Measurements from ENCODE around the gene RAB6B.
A peak's percentile ranks its signal among the peaks of the same experiment; 100 is the strongest.
"Not testable (repeated sequence)": the region's sequence is repeated elsewhere in the genome, so short reads cannot be mapped to it uniquely, and the experiment has no call there.

The RAB6B gene

DNA sequence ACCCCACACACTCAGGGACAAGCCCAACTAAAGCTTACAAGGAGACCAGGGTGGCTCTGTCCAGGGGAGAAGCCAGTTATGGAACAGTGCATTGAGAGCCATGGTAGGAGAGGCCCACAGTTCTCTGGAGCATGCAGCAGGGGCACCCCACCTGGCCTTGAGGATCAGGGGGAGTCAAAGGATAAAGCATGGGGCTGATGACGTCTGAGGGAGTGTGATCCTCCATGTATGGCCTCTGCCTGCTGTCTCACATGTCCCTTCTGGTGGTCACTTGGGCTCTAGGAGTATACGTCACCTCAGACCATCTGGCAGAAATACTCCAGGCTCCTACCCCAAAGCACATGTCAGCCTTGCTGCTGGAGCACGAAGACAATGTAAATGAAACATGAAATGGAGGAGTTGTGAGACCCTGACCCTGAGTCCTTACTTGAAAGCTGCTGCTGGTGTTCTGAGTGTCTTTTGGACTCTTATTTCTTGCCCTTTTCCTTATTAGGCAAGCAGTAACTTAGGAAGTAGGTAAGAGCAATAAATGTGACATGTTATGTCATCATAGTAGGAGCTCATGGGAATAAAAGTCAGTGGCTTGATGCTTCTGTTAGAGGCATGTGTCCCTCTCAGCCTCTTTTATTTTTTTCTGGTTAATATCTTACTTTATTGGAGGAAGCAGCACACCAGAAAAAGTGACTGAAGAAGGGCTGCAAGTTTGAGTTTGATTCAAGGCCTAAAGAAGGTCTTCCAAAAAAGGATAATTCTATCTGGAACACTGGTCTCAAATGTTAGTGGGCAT lies 74.6 kb downstream of the RAB6B start:
- DNase-seq (ENCODE audit: low read depth in 2 of 2, low spot score in 1 of 2), result no peak

DNA sequence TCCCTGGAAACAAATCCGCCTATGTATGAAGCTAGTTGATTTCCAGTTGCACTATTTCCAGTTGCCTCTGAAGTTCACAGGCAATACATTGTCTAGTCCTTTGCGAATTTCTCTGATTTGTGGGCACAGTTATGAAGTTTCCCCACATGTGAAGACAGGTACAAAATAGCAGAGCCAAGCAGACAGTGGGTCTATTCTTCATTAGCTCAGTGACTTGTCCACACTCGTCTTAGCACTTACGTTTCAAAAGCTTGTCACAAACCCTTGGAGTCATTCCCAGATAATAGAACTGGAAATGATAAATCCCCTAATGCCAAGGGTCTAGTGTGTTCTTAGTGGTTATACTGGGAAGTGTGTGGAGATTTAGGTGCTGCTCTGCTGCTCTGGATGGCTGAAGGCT lies 75.6 kb downstream of the RAB6B start:
- DNase-seq (ENCODE audit: low read depth in 2 of 2, low spot score in 1 of 2), result no peak

DNA sequence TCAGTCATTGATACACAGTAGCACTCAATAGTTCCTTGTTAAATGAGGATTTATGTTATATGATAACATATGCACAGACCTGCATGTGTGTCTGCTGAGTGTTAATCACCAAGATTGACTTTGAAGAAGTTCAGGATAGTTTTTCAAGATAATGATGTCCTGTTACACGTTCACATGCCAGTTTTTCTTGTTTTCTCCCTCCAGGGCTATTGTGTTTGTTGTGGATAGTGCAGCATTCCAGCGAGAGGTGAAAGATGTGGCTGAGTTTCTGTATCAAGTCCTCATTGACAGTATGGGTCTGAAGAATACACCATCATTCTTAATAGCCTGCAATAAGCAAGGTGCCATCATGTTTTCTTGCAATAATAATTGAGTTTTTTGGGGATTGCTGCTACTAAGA lies 80.3 kb downstream of the RAB6B start:
- no peak for DNase-seq (ENCODE audit: low read depth in 2 of 2, low spot score in 1 of 2)

DNA sequence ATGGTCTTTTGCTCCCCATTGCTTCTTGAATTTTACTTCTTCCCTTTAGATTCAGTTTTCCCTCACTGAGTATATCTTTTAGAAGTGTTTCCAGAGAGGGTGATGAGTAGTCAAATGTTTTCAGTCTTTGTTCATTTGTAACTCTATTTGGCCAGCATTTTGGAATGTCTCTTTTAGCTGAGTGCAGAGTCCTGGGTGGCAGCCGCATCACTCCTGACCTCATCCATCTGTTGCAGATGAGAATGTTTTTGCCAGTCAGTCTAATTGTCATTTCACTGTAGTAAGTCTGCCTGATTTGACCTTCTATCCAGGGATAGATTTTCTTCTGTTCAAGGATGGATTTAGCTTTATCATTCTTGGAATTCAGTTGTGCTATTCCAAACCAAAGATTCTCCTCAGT lies 82.8 kb downstream of the RAB6B start:
- no peak for DNase-seq (ENCODE audit: low read depth in 2 of 2, low spot score in 1 of 2)

DNA sequence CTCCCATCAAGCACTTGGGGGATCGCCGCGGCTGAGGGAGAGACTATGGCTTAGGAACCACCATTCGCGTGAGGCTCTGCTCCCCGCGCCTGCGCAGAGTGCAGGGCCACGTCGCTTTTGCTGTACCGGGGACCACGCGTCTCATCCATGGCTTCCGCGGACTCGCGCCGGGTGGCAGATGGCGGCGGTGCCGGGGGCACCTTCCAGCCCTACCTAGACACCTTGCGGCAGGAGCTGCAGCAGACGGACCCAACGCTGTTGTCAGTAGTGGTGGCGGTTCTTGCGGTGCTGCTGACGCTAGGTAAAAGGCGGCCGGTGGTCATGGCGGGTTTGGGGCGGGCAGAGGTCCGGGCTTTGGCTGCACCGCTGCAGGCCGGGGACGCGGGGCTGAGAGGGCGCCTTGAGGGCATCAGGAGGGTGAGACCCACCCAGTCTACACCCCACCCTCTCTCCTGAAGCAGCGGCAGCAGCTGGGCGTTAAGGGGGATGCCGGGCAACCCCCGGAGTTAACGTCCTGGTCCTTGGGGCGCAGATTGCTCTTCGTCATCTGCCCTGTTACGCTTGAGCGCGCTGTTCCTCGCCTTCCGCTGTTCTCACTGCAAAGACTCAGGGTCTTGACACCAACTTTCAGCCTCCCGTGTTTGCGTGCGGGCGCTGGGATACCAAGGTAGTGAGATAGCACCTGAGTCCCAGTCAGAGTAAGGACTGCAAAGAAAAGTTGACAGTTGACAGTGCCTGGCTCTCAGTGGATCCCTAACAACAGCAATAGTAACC lies 89.8 kb downstream of the RAB6B start, which contains the start of gene SRPRB:
SRPRB (plus strand) TSS at position 114 of the 774 bp plus-strand sequence; CDS start at position 148, 34 bp downstream.
- peak; percentile 82 to 90 for DNase-seq (ENCODE audit: low read depth in 2 of 2, low spot score in 1 of 2)

DNA sequence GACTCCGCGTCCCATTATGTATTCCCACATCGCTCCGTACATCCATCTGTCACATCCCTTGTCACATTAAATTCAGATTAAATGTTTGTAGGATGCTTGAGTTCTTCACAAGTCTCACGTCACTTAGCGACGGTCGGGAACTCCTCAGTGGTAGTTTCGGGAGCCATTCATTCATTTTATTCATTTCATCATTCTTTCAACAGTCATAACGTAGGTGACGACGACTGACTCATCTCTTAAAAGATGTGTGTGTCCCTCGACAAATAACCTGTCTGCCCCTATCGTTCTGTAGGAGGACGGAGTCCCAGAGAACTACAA lies 90.3 kb downstream of the RAB6B start:
- no peak for DNase-seq (ENCODE audit: low read depth in 2 of 2, low spot score in 1 of 2)

DNA sequence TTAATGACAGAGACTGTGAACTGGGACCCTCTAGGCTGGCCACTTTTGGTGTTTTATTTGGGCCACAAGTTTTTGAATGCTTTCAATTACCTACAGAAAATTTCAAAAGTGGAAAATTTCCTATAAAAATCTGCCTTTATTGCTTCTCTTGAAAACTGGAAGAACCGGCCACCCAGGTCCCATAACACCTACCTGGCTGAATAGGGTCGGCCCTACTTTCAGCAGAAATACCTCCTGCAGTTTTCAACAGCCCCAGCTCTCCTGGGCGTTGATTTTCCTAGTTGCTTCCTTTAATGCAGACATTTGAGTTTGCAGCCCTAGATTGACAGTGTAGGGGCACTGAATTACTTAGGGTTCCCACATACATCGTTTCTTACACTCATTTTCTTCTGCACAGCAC lies 90.8 kb downstream of the RAB6B start:
- DNase-seq (ENCODE audit: low read depth in 2 of 2, low spot score in 1 of 2), result no peak

DNA sequence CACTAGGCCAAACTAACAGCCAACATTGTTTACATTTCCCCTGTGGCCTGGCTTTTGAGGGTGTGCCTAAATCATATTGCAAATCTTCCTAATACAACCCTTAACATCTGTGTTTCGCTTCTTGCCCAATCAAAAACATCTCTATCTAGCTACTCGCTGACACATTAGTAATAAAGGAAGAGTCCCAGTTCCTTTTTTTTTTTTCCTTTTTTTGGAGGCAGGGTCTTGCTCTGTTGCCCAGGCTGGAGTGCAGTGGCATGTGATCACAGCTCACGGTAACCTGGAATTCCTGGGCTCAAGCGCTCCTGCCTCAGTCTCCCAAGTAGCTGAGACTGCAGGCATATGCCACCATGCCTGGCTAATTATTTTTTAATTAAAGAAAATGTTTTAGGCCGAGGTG lies 92.2 kb downstream of the RAB6B start:
- no peak for DNase-seq (ENCODE audit: low read depth in 2 of 2, low spot score in 1 of 2)

DNA sequence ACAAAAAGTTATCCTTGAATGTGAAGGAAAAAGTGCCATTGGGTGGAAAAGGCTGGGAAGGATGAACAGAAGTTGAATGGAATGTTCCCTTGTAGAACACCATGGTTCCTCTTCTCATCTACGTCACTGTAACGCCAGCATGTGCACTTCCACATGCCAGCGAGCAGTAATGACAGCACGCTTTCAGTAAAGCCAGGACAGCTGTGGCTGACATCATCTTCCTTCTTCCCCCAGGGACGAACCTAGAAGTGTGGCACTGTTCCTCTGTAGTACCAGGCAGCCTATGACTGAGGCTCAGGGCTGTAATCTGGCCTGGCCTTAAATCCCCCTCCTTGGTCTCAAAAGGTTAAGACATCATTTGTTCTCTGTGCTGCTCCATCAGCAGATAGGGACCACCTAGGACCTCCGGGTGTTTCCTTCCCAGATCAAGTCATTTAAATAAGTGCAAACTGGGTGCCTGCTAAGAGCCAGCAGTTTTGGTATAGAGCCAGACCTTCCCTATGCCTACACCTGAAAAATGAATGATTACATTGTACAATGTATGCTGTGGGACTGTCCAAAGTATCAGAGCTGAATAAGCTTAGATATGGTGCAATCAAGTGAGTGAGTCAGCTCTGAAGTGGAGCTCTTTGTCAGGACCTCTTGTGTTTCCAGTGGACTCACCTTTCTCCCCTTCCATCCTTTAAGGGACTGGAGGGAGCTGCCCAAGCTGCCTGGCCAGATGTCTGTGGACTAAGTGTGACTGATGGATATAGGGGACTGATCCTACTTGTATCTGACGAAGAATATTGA lies 95.7 kb downstream of the RAB6B start:
- no peak for DNase-seq (ENCODE audit: low read depth in 2 of 2, low spot score in 1 of 2)

DNA sequence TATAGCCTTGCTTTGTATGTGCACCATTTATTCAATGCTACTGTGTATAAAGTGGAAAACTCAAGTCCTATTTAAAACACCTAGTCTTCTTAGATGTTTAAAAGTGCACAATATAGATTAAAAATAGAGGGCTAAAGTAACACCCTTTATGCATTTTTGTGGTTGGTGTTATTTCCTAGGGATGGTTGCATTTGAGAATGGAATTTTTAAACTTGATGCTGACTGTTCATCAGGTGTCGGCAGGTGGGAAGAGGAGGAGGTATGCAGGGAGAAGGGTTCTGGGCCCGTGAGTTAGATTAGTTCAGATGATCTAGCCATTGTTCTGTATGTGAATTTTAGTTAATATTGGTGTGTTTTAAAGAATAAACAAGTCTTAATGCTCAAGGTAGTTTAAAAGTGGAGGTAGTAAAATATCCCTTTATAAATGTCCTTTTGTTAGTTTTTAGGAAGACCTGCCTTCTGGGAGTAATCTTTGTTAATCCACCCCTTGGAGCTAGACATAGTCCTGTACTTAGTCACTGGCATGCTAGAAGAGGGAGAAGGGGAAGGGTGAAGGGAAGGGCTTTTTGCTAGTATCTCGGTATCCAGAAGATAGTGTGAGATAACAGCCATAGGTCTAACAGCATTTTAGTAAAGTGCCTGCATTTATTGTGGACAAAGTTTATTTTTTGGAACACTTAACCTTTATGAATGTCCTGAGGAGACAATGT lies 98.1 kb downstream of the RAB6B start:
- DNase-seq (ENCODE audit: low read depth in 2 of 2, low spot score in 1 of 2), result no peak

DNA sequence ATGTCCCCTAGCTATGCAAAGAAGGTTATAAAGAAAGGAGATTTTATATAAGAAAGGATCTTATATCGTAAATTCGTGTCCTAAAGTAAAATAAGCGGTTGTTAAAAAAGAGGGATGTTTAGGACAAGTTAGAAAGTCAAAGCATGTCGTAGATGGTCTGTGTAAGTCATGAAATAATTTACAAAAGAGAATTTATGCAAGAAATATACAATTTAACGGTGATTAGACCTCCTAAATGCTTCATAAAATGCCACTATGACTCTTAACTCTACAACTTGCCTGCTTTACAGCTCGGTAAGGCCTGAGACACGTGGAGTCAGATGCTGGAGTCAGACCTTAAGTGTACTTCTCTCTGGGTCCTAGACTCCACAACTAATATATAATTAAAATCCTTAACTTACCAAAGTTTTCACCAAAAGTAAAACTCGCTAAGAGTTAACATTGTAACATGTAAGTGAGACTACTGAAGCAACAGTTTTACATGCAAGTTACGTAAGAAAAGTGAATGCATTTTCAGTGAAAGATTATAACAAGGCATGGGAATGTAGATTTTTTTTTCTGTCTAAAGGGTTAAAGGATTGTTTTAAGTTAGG lies 103.4 kb downstream of the RAB6B start:
- no peak for DNase-seq (ENCODE audit: low read depth in 2 of 2, low spot score in 1 of 2)

DNA sequence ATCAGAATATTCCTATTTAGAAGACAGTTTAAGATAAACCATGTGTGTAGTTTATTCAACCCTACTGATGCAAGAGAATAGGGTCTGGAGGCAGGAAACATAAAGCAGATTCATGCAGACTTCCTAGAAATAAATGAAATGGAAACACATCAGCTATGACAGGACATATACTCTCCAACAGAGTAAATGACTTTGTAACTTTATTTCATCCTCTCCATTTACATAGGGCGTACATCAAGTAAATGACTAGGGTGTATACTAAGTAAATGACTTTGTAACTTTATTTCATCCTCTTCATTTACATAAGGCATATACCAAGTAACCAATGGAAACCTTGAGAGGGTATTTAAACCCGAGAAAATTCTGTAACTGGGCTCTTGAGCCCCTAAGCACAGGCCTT lies 107.7 kb downstream of the RAB6B start:
- DNase-seq (ENCODE audit: low read depth in 2 of 2, low spot score in 1 of 2), result no peak

DNA sequence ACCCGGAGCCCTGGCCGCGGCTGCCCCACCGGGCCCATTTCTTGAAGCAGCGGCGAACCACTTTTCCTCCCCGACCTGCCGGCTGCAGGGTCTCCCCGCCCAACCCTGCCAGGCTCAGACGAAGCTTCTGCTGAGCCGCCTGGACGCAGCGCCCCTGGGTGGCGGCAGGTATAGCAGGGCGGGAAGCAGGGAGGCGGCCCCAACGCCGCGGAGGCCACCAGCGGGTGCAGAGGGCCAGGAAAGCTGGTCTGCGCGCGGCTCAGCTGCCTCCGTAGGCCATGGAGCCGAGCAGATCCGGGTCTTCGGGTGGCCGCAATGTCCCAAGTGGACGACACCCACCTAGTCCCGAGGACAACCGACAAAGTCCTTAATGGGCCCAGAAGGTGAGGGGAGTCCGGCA lies 111.9 kb downstream of the RAB6B start:
- DNase-seq (ENCODE audit: low read depth in 2 of 2, low spot score in 1 of 2), result no peak

DNA sequence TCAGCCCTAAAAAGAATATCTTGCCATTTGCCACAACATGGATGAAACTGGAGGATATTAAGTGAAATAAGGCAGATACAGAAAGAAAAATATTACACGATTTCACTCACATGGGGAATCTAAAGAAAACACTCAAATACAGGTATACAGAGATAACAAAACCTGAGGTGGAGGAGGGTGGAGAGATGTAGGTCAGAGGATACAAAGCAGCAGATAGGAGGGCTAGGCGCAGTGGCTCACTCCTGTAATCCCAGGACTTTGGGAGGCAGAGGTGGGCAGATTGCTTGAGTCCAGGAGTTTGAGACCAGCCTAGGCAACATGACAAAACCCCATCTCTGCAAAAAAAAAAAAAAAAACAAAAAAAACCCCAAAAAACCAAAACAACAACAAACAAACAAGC lies 113.2 kb downstream of the RAB6B start:
- no peak for DNase-seq (ENCODE audit: low read depth in 2 of 2, low spot score in 1 of 2)

DNA sequence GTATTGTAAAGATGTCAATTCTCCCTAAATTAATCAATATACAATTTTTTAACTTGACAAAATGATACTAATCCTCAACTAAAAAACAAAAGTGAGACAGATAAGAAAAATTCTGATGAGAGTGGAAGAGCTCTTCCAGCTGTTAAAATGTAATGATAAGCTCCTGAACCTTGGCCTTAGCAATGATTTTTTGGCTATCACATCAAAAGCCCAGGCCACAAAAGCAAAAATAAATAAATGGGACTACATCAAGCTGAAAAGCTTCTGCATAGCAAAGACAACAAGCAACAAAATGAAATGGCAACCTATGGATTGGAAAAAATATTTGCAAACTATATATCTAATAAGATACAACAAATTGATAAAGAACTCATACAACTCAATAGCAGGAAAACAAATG lies 114.1 kb downstream of the RAB6B start:
- DNase-seq (ENCODE audit: low read depth in 2 of 2, low spot score in 1 of 2), result no peak

DNA sequence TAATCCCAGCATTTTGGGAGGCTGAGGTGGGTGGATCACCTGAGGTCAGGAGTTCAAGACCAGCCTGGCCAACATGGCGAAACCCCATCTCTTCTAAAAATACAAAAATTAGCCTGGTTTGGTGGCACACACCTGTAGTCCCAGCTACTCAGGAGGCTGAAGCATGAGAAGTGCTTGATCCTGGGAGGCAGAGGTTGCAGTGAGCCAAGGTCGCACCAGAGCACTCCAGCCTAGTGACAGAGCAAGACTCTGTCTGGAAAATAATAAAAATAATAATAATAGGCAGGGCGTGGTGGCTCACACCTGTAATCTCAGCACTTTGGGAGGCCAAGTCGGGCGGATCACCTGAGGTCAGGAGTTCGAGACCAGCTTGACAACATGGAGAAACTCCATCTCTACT lies 114.9 kb downstream of the RAB6B start:
- not testable (repeated sequence) for DNase-seq (ENCODE audit: low read depth in 2 of 2, low spot score in 1 of 2)

DNA sequence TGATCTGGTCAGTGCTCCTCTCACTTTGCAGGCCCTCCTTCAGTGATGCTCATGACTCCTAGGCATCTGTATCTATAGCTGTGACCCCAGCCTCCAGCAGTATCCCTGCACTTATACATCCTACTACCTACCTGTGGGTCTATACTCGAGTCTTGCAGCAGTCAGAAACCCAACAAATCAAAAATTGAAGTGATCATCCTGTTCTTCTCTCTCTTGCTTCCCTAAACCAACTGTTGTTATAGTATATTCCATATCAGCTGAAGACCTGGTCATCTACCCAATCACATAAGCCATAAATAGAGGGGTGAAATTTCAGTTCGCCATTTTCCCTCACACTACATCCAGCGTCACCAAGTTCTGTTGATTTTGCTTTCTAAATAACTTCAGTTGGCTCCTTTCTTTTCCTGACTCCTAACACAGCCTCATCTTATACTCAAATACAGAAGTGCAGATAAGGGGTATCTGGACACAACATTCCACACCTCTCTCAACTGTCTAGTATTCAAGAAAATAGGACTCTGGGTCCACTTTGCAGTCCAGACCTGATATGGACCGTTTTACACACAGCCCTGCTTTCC lies 116.0 kb downstream of the RAB6B start:
- no peak for DNase-seq (ENCODE audit: low read depth in 2 of 2, low spot score in 1 of 2)

DNA sequence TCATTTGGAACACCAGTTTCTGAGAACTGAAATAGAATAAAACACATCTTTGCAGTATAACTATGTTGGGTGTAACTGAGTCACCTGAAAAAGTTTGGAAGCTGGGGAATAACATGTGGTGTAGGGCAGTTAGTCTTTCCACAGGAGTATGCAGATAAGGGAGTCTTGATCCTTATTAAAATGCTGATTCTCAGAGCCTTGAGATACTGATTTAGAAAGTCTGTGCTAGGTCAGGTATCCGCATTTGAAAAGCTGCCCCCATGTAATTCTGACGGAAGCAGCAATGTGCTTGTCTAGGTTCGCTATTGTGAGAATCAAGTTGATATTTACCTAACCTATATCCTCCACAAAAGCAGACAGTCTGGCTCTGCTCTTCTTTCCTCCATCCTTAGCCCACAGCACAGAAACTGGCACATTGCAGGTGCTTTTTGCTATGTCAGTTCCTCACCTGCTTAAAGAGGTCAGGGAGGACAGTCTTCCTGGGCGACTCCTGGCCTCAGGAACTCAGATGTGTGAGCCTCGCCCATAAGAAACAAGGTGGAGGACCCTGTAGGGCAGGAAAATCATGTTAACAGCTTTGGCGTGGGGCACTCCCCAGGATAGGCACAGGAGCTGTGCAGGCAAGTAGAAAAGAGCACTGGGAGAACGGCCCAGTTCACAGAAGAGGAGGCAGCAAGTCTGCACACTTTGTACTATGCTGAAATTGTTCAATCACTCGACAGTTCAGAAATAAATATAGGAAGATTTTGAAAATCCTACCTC lies 117.7 kb downstream of the RAB6B start:
- no peak for DNase-seq (ENCODE audit: low read depth in 2 of 2, low spot score in 1 of 2)

DNA sequence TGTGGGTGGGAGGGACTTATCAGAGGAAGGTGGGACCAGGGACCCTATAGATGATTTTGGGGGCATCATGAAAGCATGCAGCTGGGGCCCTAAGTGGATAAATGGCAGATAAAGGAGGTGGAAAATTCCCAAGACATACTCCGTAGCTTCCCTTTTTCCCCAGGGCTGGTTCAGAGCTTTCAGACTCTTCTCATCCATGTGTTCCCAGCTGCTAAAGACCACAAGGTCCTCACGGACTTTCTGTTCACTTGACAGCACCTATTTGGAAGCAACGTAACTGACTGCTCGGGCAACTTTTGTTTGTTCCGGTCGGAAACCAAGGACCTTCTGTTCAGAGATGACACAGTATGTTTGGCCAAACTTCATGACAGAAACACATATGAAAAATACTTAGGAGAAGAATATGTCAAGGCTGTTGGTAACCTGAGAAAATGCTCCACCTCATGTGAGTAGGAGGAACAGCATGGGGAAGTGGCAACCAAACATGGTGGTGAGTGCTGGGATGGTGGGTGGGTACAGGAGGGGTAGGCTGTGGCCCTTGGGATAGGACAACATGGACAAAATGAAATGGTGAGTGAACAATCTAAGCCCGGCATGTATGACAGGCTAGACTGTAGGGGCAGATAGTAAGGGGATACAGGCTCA lies 118.8 kb downstream of the RAB6B start:
- no peak for DNase-seq (ENCODE audit: low read depth in 2 of 2, low spot score in 1 of 2)
